HG03469 (cell line): ENCODE measurements around the gene SKIC2.
"Not testable (repeated sequence)": the region's sequence is repeated elsewhere in the genome, so short reads cannot be mapped to it uniquely, and the experiment has no call there.

Experiments
- ATAC-seq: cut with Tn5 transposase; IDR thresholded peaks from one replicate; pipeline ENCODE4 v1.9.1; 2021; ENCODE audit warnings: mild to moderate bottlenecking, moderate library complexity, moderate number of reproducible peaks; ENCODE audit not compliant: unreplicated experiment

SKIC2 gene

GRCh38 chr6:31958741-31959739 lies at the start of gene SKIC2, which contains the start of gene NELFE:
SKIC2 (plus strand) TSS chr6:31959175; CDS start chr6:31959193, 18 bp downstream.
NELFE (minus strand) TSS chr6:31958971; CDS start chr6:31958446, 525 bp downstream.
- ATAC-seq: peak; percentile 91

- not testable (repeated sequence) for ATAC-seq
Observed at GRCh38 chr6:31909298-31909697, 49.7 kb upstream of the SKIC2 start.

- ATAC-seq: no peak
Observed at GRCh38 chr6:31911826-31912585, 47.0 kb upstream of the SKIC2 start.

- ATAC-seq: no peak
Observed at GRCh38 chr6:31915351-31915750, 43.6 kb upstream of the SKIC2 start.

- ATAC-seq: no peak
Observed at GRCh38 chr6:31915756-31916155, 43.2 kb upstream of the SKIC2 start.

GRCh38 chr6:31918069-31918720 lies 40.8 kb upstream of the SKIC2 start:
- no peak for ATAC-seq

GRCh38 chr6:31919624-31920303 lies 39.2 kb upstream of the SKIC2 start:
- no peak for ATAC-seq

GRCh38 chr6:31920811-31921210 lies 38.2 kb upstream of the SKIC2 start:
- no peak for ATAC-seq

- no peak for ATAC-seq
Observed at GRCh38 chr6:31922942-31923341, 36.0 kb upstream of the SKIC2 start.

GRCh38 chr6:31927242-31927862 lies 31.6 kb upstream of the SKIC2 start, which contains the start of gene C2:
C2 (plus strand) TSS chr6:31927717; CDS start chr6:31927753, 36 bp downstream.
- no peak for ATAC-seq

- no peak for ATAC-seq
Observed at GRCh38 chr6:31927863-31928671, 30.9 kb upstream of the SKIC2 start.

- ATAC-seq: no peak
Observed at GRCh38 chr6:31928672-31928939, 30.4 kb upstream of the SKIC2 start.

- ATAC-seq: no peak
Observed at GRCh38 chr6:31930962-31931361, 28.0 kb upstream of the SKIC2 start.

- not testable (repeated sequence) for ATAC-seq
Observed at GRCh38 chr6:31932137-31932536, 26.8 kb upstream of the SKIC2 start.

- ATAC-seq: no peak
Observed at GRCh38 chr6:31933537-31933936, 25.4 kb upstream of the SKIC2 start.

- ATAC-seq: no peak
Observed at GRCh38 chr6:31935021-31935420, 24.0 kb upstream of the SKIC2 start.

GRCh38 chr6:31935823-31936222 lies 23.2 kb upstream of the SKIC2 start:
- ATAC-seq: no peak

- ATAC-seq: no peak
Observed at GRCh38 chr6:31940256-31940664, 18.7 kb upstream of the SKIC2 start.

- ATAC-seq: no peak
Observed at GRCh38 chr6:31943742-31944141, 15.2 kb upstream of the SKIC2 start.
